Sigmoid colon (tissue), 4 donors: ENCODE data around the gene USP17L13.
"Not testable (repeated sequence)": the region's sequence is repeated elsewhere in the genome, so short reads cannot be mapped to it uniquely, and the experiment has no call there.

Experiments
- CTCF ChIP-seq, 4 experiments: fragments of 450-650 bp in 3 of 4; fragments of 200-600 bp in 1 of 4; IDR thresholded peaks; one replicate each; pipeline ENCODE4 v1.5.1; 2016 to 2019; ENCODE audit warnings: antibody characterized with exemption in 4 of 4, mild to moderate bottlenecking in 3 of 4, moderate library complexity in 2 of 4
- POLR2A ChIP-seq, 2 donors: fragments of 450-650 bp; IDR thresholded peaks; one replicate each; pipeline ENCODE4 v1.6.1; 2016; ENCODE audit warnings: antibody characterized with exemption in 2 of 2, mild to moderate bottlenecking in 2 of 2, moderate library complexity in 2 of 2
- POLR2AphosphoS5 ChIP-seq, 4 donors: sonication (generic); formaldehyde crosslinking; IDR thresholded peaks; one replicate each; pipeline ENCODE4 v1.6.1; 2017; ENCODE audit warnings: antibody characterized with exemption in 4 of 4

- not testable (repeated sequence) for TF ChIP-seq CTCF, POLR2AphosphoS5, POLR2A (IDR thresholded peaks at IDR 0.05)
Observed at GRCh38 chr4:9230249-9230648, 5.6 kb downstream of the USP17L13 start.
